Neuronal stem cell (in vitro differentiated cells): Measurements from ENCODE around the gene CAMK1.

Source experiments
- DNase-seq: peaks from one replicate; pipeline ENCODE4 v3.0.0-alpha.2; 2013; ENCODE audit warnings: low spot score
- H2AFZ ChIP-seq: one replicate; pipeline ENCODE4 v1.6.1; 2013; ENCODE audit warnings: mild to moderate bottlenecking, low read length, inconsistent platforms
- H2AK5ac ChIP-seq: 2 replicates; pipeline ENCODE4 v1.6.1; 2013; ENCODE audit warnings: low read depth, mild to moderate bottlenecking, inconsistent platforms, low read length, moderate library complexity, mixed read lengths
- H2BK120ac ChIP-seq: 2 replicates; pipeline ENCODE4 v1.6.1; 2013; ENCODE audit warnings: low read depth, mild to moderate bottlenecking, inconsistent platforms, low read length, moderate library complexity, mixed read lengths
- H2BK12ac ChIP-seq: one replicate; pipeline ENCODE4 v1.6.1; 2013; ENCODE audit warnings: low read length, inconsistent platforms
- H2BK15ac ChIP-seq: 2 replicates; pipeline ENCODE4 v1.6.1; 2013; ENCODE audit warnings: mild to moderate bottlenecking, low read length, inconsistent platforms, mixed read lengths
- H2BK5ac ChIP-seq: one replicate; pipeline ENCODE4 v1.6.1; 2013; ENCODE audit warnings: inconsistent platforms, mild to moderate bottlenecking, low read length, moderate library complexity
- H3K14ac ChIP-seq: one replicate; pipeline ENCODE4 v1.6.1; 2013; ENCODE audit warnings: low read length, inconsistent platforms
- H3K18ac ChIP-seq: 2 replicates; pipeline ENCODE4 v1.6.1; 2013; ENCODE audit warnings: low read length, inconsistent platforms
- H3K23ac ChIP-seq: 2 replicates; pipeline ENCODE4 v1.6.1; 2013; ENCODE audit warnings: low read depth, mild to moderate bottlenecking, mixed read lengths, low read length, inconsistent platforms; ENCODE audit not compliant: poor library complexity
- H3K27ac ChIP-seq: replicated peaks from 3 replicates; pipeline ENCODE4 v1.5.1; 2013; ENCODE audit warnings: low read length, inconsistent platforms
- H3K27me3 ChIP-seq, 3 experiments: 2 replicates each; pipeline ENCODE4 v1.6.1; 2013; ENCODE audit warnings: low read length in 3 of 3, mild to moderate bottlenecking in 2 of 3, inconsistent platforms in 1 of 3, low read depth in 1 of 3, mixed read lengths in 1 of 3, moderate library complexity in 1 of 3; ENCODE audit not compliant: control insufficient read depth in 3 of 3, insufficient read depth in 3 of 3
- H3K36me3 ChIP-seq, 2 donors: replicated peaks in 1 of 2; 2 replicates each; pipeline ENCODE4 v1.6.1; 2013; ENCODE audit warnings: low read length in 2 of 2; ENCODE audit not compliant: control insufficient read depth in 2 of 2, insufficient read depth in 2 of 2
- H3K4ac ChIP-seq: 2 replicates; pipeline ENCODE4 v1.6.1; 2013; ENCODE audit warnings: inconsistent platforms, mild to moderate bottlenecking, low read length, moderate library complexity
- H3K4me1 ChIP-seq, 2 donors: 1 replicate in 1 of 2; 2 replicates in 1 of 2; pipeline ENCODE4 v1.6.1; 2013; ENCODE audit warnings: low read length in 2 of 2, low read depth in 1 of 2; ENCODE audit not compliant: control insufficient read depth in 2 of 2, insufficient read depth in 1 of 2
- H3K4me2 ChIP-seq: one replicate; pipeline ENCODE4 v1.6.1; 2013; ENCODE audit warnings: mild to moderate bottlenecking, low read length, inconsistent platforms; ENCODE audit not compliant: insufficient read depth, poor library complexity, severe bottlenecking
- H3K4me3 ChIP-seq, 2 donors: 2 replicates each; pipeline ENCODE4 v1.5.1; 2013; ENCODE audit warnings: low read length in 2 of 2, mild to moderate bottlenecking in 2 of 2, inconsistent platforms in 1 of 2, moderate library complexity in 1 of 2
- H3K79me1 ChIP-seq: one replicate; pipeline ENCODE4 v1.6.1; 2013; ENCODE audit warnings: low read depth, mild to moderate bottlenecking, inconsistent platforms, low read length, moderate library complexity
- H3K9ac ChIP-seq: one replicate; pipeline ENCODE4 v1.6.1; 2013; ENCODE audit warnings: mild to moderate bottlenecking, low read depth, low read length, inconsistent platforms; ENCODE audit not compliant: poor library complexity
- H3K9me3 ChIP-seq, 2 donors: replicated peaks in 1 of 2; 2 replicates each; pipeline versions ENCODE3 to v1.6.1; 2013; ENCODE audit warnings: low read length in 2 of 2, mild to moderate bottlenecking in 2 of 2, inconsistent platforms in 1 of 2, low read depth in 1 of 2, mixed read lengths in 1 of 2, moderate library complexity in 1 of 2; ENCODE audit not compliant: control insufficient read depth in 2 of 2, insufficient read depth in 1 of 2
- H4K8ac ChIP-seq: one replicate; pipeline ENCODE4 v1.6.1; 2013; ENCODE audit warnings: low read depth, mild to moderate bottlenecking, inconsistent platforms, low read length, moderate library complexity
- H4K91ac ChIP-seq: one replicate; pipeline ENCODE4 v1.6.1; 2013; ENCODE audit warnings: low read length, low read depth, mild to moderate bottlenecking, inconsistent platforms; ENCODE audit not compliant: poor library complexity
- WGBS, 2 donors: extraction: QIAGEN DNeasy Blood & Tissue Kit; methylation state at CpG; one replicate each; pipeline ENCODE4 v1.1.7; 2013; ENCODE audit warnings: missing lambda C conversion rate in 2 of 2, mixed read lengths in 1 of 2; ENCODE audit not compliant: insufficient read length in 2 of 2, insufficient replicate concordance in 1 of 2; ENCODE audit errors: extremely low coverage in 2 of 2; 5-methylcytosine and 5-hydroxymethylcytosine counted together

CAMK1 gene

DNA sequence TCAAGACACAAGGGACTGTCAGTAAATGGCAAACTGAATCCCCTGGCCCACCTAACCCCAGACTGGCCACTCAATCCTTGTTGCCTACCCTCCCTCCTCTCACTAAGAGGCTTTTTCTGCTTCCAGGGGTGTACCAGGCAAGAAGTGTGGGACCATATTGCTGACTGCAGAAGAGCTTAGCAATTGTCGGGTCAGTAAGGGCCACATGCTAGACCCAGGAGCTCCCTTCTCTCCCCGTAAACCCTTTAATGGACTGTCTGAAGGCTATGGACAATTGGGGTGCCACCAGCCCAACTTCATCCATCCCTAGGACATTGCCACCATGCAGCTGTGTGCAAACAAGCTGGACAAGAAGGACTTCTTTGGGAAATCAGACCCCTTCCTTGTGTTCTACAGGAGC, 57.3 kb downstream of the CAMK1 start:
- Histone ChIP-seq H3K23ac (no peak overlapping the region), H2AFZ (no peak overlapping the region), H3K4ac (no peak overlapping the region), H3K4me1 (peaks cover 0 to 2% of the 10 kb centered on the region in 2 donors), H3K27me3 (peaks cover 0 to 13% (median 3%) of the 10 kb centered on the region in 3 experiments), H3K18ac (no peak overlapping the region), H2BK12ac (no peak overlapping the region), H4K8ac (no peak overlapping the region), H3K4me2 (no peak overlapping the region), H2BK15ac (no peak overlapping the region), H2BK120ac (no peak overlapping the region), H2AK5ac (no peak overlapping the region), H3K14ac (no peak overlapping the region), H3K9ac (no peak overlapping the region), H3K27ac (no peak overlapping the region), H3K79me1 (no peaks in the 10 kb centered on the region), H4K91ac (no peak overlapping the region), H3K36me3 (no peaks in the 10 kb centered on the region), H3K4me3 (no peak overlapping the region), H3K9me3 (no peaks in the 10 kb centered on the region), H2BK5ac (no peak overlapping the region)
- no CpG with 5 or more reads among the region's 2 CpGs for WGBS, 2 donors
- no peak for DNase-seq

DNA sequence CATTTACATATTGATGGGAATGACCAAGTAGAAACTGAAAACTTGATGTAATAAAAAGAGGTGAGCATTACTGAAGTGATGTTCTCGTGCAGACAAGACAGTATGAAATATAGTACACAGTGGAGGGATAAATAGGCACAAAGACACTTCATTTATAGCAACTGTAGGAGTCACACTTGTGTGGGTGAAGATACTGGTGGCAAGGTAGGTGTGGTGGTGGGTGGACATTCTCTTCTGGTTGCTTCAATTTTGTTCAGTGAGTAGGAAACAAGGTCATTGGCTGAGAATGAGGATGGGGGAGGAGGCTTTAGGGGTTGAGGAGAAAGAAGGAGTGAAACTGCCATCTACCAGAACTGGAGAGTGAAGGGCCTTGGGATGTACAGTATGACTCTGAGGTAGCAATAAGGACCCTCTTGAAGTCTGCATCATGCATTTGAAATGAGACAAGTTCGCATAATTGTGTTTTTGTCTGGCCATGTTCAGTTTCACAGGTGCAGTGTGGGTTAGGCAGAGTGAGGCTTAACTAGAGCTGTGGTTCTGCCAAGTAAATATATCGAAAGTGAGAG, 59.5 kb downstream of the CAMK1 start:
- Histone ChIP-seq H2BK12ac (no peak overlapping the region), H2BK5ac (no peak overlapping the region), H3K23ac (no peak overlapping the region), H3K4ac (no peak overlapping the region), H2AK5ac (no peak overlapping the region), H3K27me3 (peaks cover 0 to 12% (median 4%) of the 10 kb centered on the region in 3 experiments), H2BK120ac (no peak overlapping the region), H2AFZ (no peak overlapping the region), H3K36me3 (no peaks in the 10 kb centered on the region), H3K4me1 (peaks cover 0 to 2% of the 10 kb centered on the region in 2 donors), H4K8ac (no peak overlapping the region), H3K9ac (no peak overlapping the region), H3K14ac (no peak overlapping the region), H3K4me3 (no peak overlapping the region), H2BK15ac (no peak overlapping the region), H3K79me1 (no peaks in the 10 kb centered on the region), H3K9me3 (no peaks in the 10 kb centered on the region), H4K91ac (no peak overlapping the region), H3K4me2 (no peak overlapping the region), H3K18ac (no peak overlapping the region), H3K27ac (no peak overlapping the region)
- no CpG with 5 or more reads among the region's 3 CpGs for WGBS, 2 donors
- no peak for DNase-seq
